ENCODE results near the gene DDTL.
"Not testable (repeated sequence)": the region's sequence is repeated elsewhere in the genome, so short reads cannot be mapped to it uniquely, and the experiment has no call there.

DDTL gene

GRCh38 chr22:23969071-23969470 is 2.4 kb downstream of the DDTL start:
- no peak for DNase-seq (ENCODE audit: low read depth in 2 of 2, low spot score in 1 of 2)

GRCh38 chr22:23970201-23970641 is 3.5 kb downstream of the DDTL start:
- no peak for DNase-seq (ENCODE audit: low read depth in 2 of 2, low spot score in 1 of 2)

GRCh38 chr22:23970816-23971486 is 4.3 kb downstream of the DDTL start:
- no peak for DNase-seq (ENCODE audit: low read depth in 2 of 2, low spot score in 1 of 2)

- not testable (repeated sequence) for DNase-seq (ENCODE audit: low read depth in 2 of 2, low spot score in 1 of 2)
Measured at GRCh38 chr22:23971927-23972326, 5.2 kb downstream of the DDTL start.

GRCh38 chr22:23974345-23974744 is 7.7 kb downstream of the DDTL start, which contains the start of gene DDT:
DDT (minus strand) TSS chr22:23974441; CDS start chr22:23974414, 27 bp downstream.
- DNase-seq (ENCODE audit: low read depth in 2 of 2, low spot score in 1 of 2), result not testable (repeated sequence)

- DNase-seq (ENCODE audit: low read depth in 2 of 2, low spot score in 1 of 2), result not testable (repeated sequence)
Measured at GRCh38 chr22:23974836-23975352, 8.2 kb downstream of the DDTL start.

GRCh38 chr22:23977304-23977703 is 10.6 kb downstream of the DDTL start:
- not testable (repeated sequence) for DNase-seq (ENCODE audit: low read depth in 2 of 2, low spot score in 1 of 2)

GRCh38 chr22:23979557-23980240 is 13.0 kb downstream of the DDTL start, which contains the start of gene GSTT2:
GSTT2 (plus strand) TSS chr22:23980134.
- not testable (repeated sequence) for DNase-seq (ENCODE audit: low read depth in 2 of 2, low spot score in 1 of 2)

- not testable (repeated sequence) for DNase-seq (ENCODE audit: low read depth in 2 of 2, low spot score in 1 of 2)
Measured at GRCh38 chr22:23980567-23980966, 13.9 kb downstream of the DDTL start.

GRCh38 chr22:23984430-23984829 is 17.7 kb downstream of the DDTL start:
- no peak for DNase-seq (ENCODE audit: low read depth in 2 of 2, low spot score in 1 of 2)

- DNase-seq (ENCODE audit: low read depth in 2 of 2, low spot score in 1 of 2), result not testable (repeated sequence)
Measured at GRCh38 chr22:23986089-23986488, 19.4 kb downstream of the DDTL start.

- not testable (repeated sequence) for DNase-seq (ENCODE audit: low read depth in 2 of 2, low spot score in 1 of 2)
Measured at GRCh38 chr22:23986538-23987178, 20.0 kb downstream of the DDTL start.

GRCh38 chr22:23989583-23990244 is 23.0 kb downstream of the DDTL start:
- DNase-seq (ENCODE audit: low read depth in 2 of 2, low spot score in 1 of 2), result not testable (repeated sequence)

GRCh38 chr22:23993080-23993479 is 26.4 kb downstream of the DDTL start:
- DNase-seq (ENCODE audit: low read depth in 2 of 2, low spot score in 1 of 2), result not testable (repeated sequence)

- not testable (repeated sequence) for DNase-seq (ENCODE audit: low read depth in 2 of 2, low spot score in 1 of 2)
Measured at GRCh38 chr22:23993581-23994177, 27.0 kb downstream of the DDTL start.

GRCh38 chr22:23997092-23997491 is 30.4 kb downstream of the DDTL start:
- no peak for DNase-seq (ENCODE audit: low read depth in 2 of 2, low spot score in 1 of 2)

- not testable (repeated sequence) for DNase-seq (ENCODE audit: low read depth in 2 of 2, low spot score in 1 of 2)
Measured at GRCh38 chr22:23999779-24000178, 33.1 kb downstream of the DDTL start.

- DNase-seq (ENCODE audit: low read depth in 2 of 2, low spot score in 1 of 2), result no peak
Measured at GRCh38 chr22:24001314-24001713, 34.6 kb downstream of the DDTL start.

- DNase-seq (ENCODE audit: low read depth in 2 of 2, low spot score in 1 of 2), result no peak
Measured at GRCh38 chr22:24002272-24002671, 35.6 kb downstream of the DDTL start.

GRCh38 chr22:24002851-24003250 is 36.2 kb downstream of the DDTL start:
- no peak for DNase-seq (ENCODE audit: low read depth in 2 of 2, low spot score in 1 of 2)

- DNase-seq (ENCODE audit: low read depth in 2 of 2, low spot score in 1 of 2), result no peak
Measured at GRCh38 chr22:24003887-24004286, 37.2 kb downstream of the DDTL start.
